A673 (cell line): ENCODE measurements around the gene PHKB. TPM values are rescaled to one million over a fixed set of nuclear protein-coding genes. Genes with fewer than 3 reads are reported as not detected.

ENCODE experiments used
- BruUV-seq: library from RNA; stranded (reverse); fragments of 400-500 nt; replicated peaks from 2 replicates; lab custom pipeline; 2021; lab: Mats Ljungman, UMichigan
- CTCF ChIA-PET: fragments of 300-600 bp; sonication (Branson Sonifier 250); formaldehyde crosslinking; loops from one replicate; lab custom pipeline; 2022; ENCODE audit warnings: antibody characterized with exemption; lab: Charles Lee
- POLR2A ChIA-PET: fragments of 300-600 bp; sonication (Branson Sonifier 250); formaldehyde crosslinking; loops from one replicate; lab custom pipeline; 2022; ENCODE audit warnings: antibody characterized with exemption; ENCODE audit not compliant: low non-redundant PET; lab: Charles Lee
- DNase-seq: peaks from one replicate; pipeline ENCODE4 v3.0.0-alpha.2; 2015; ENCODE audit warnings: low spot score
- H3K27ac ChIP-seq: fragments of 200-600 bp; sonication (generic); 2 replicates; pipeline ENCODE4 v1.5.1; 2016; ENCODE audit warnings: mixed run types, low read depth, mild to moderate bottlenecking, mixed read lengths, antibody characterized with exemption, low read length; ENCODE audit not compliant: poor library complexity, severe bottlenecking
- H3K27me3 ChIP-seq: fragments of 200-600 bp; sonication (generic); replicated peaks from 2 replicates; pipeline ENCODE4 v1.6.1; 2017; ENCODE audit warnings: mixed run types, low read depth, mild to moderate bottlenecking, mixed read lengths, antibody characterized with exemption, low read length; ENCODE audit not compliant: insufficient read depth, poor library complexity
- H3K36me3 ChIP-seq: fragments of 200-600 bp; sonication (generic); 2 replicates; pipeline ENCODE4 v1.6.1; 2016; ENCODE audit warnings: mixed run types, mild to moderate bottlenecking, mixed read lengths, antibody characterized with exemption, low read length; ENCODE audit not compliant: insufficient read depth, poor library complexity, severe bottlenecking
- H3K4me1 ChIP-seq: fragments of 200-600 bp; sonication (generic); 2 replicates; pipeline ENCODE4 v1.6.1; 2017; ENCODE audit warnings: mixed run types, mild to moderate bottlenecking, mixed read lengths, antibody characterized with exemption, low read length; ENCODE audit not compliant: insufficient read depth, poor library complexity, severe bottlenecking
- H3K4me3 ChIP-seq: fragments of 200-600 bp; sonication (generic); 2 replicates; pipeline ENCODE4 v1.5.1; 2016; ENCODE audit warnings: low read depth, mixed run types, mild to moderate bottlenecking, mixed read lengths, low read length; ENCODE audit not compliant: poor library complexity, severe bottlenecking
- H3K9me3 ChIP-seq: fragments of 200-600 bp; sonication (generic); 2 replicates; pipeline ENCODE4 v1.6.1; 2016; ENCODE audit warnings: mixed run types, low read depth, mild to moderate bottlenecking, mixed read lengths, antibody characterized with exemption, low read length; ENCODE audit not compliant: poor library complexity, severe bottlenecking
- CTCF ChIP-seq: fragments of 300-800, 200-600 bp; sonication (generic); conservative IDR thresholded peaks from 2 replicates; pipeline ENCODE4 v1.5.1; 2017; ENCODE audit warnings: low read depth, mild to moderate bottlenecking, antibody characterized with exemption, low read length, moderate library complexity, mixed read lengths
- EZH2 ChIP-seq: fragments of 200-600 bp; sonication (generic); IDR thresholded peaks from 2 replicates; pipeline ENCODE4 v1.6.1; 2017; ENCODE audit warnings: borderline replicate concordance, low read depth, mild to moderate bottlenecking, mixed read lengths, antibody characterized with exemption, low read length; ENCODE audit not compliant: poor library complexity, severe bottlenecking
- intact Hi-C: fragments of 100-400 bp; cut with micrococcal nuclease; formaldehyde crosslinking; loops from one replicate; pipeline ENCODE4 v1.10.0; 2022; ENCODE audit not compliant: unreplicated experiment
- total RNA-seq: library from RNA; stranded (reverse); gene quantifications from 2 replicates; pipeline ENCODE4 v1.2.3, GENCODE V29; 2021

PHKB gene
- total RNA-seq, 1 experiment from 2014 or later, result 50.6 TPM

- Histone ChIP-seq H3K9me3 (no peaks in the 10 kb centered on the region), H3K27ac (no peak overlapping the region), H3K36me3 (no peaks in the 10 kb centered on the region), H3K4me1 (no peaks in the 10 kb centered on the region), H3K27me3 (no peaks in the 10 kb centered on the region), H3K4me3 (no peak overlapping the region)
- no TSS peak for BruUV-seq
- CTCF ChIA-PET, result no interaction called here
- TF ChIP-seq EZH2, result no peak
- TF ChIP-seq CTCF, result no peak
- DNase-seq, result no peak
- intact Hi-C loops, result no loop called here
- POLR2A ChIA-PET, result no interaction called here
Measured at GRCh38 chr16:47657977-47658376, 196.8 kb downstream of the PHKB start.

GRCh38 chr16:47660540-47660939, 199.4 kb downstream of the PHKB start:
- no TSS peak for BruUV-seq
- CTCF ChIA-PET, result no interaction called here
- TF ChIP-seq CTCF (no peak), EZH2 (no peak)
- Histone ChIP-seq H3K4me1 (no peaks in the 10 kb centered on the region), H3K27ac (no peak overlapping the region), H3K36me3 (no peaks in the 10 kb centered on the region), H3K27me3 (no peaks in the 10 kb centered on the region), H3K9me3 (no peaks in the 10 kb centered on the region), H3K4me3 (no peak overlapping the region)
- no peak for DNase-seq
- intact Hi-C loops, result loop anchor here (10.0 kb wide), 1 partner anchor 56 kb away; no protein-coding TSS in a partner anchor
- POLR2A ChIA-PET, result no interaction called here

- TF ChIP-seq EZH2 (no peak), CTCF (no peak)
- POLR2A ChIA-PET, result no interaction called here
- H3K4me3 ChIP-seq, result no peak overlapping the region
Measured at GRCh38 chr16:47664653-47665325, 203.7 kb downstream of the PHKB start.

More at GRCh38 chr16:47664653-47665325, 203.7 kb downstream of the PHKB start:
- H3K4me1 ChIP-seq, result no peaks in the 10 kb centered on the region
- no peak for DNase-seq
- no peak overlapping the region for H3K27ac ChIP-seq
- CTCF ChIA-PET, result no interaction called here
- H3K27me3 ChIP-seq, result no peaks in the 10 kb centered on the region
- intact Hi-C loops, result loop anchor here (10.0 kb wide), 1 partner anchor 60 kb away; no protein-coding TSS in a partner anchor
- no peaks in the 10 kb centered on the region for H3K36me3 ChIP-seq
- no peaks in the 10 kb centered on the region for H3K9me3 ChIP-seq
- no TSS peak for BruUV-seq
